Small intestine (tissue), 7 donors: ENCODE data around the gene TMEM175. TPM values are rescaled to one million over a fixed set of nuclear protein-coding genes. Genes with fewer than 3 reads are reported as not detected.

Source experiments
- DNase-seq, 2 donors: peaks; one replicate each; pipeline versions ENCODE4 v3.0.0 to v3.0.0-alpha.2; 2013
- FAIRE-seq: peaks from 2 replicates; lab custom pipeline; 2012; peaks lifted over from hg19 to GRCh38; lab: Jason Lieb, UNC
- H3K27ac ChIP-seq, 3 donors: one replicate each; pipeline ENCODE4 v1.5.1; 2013; ENCODE audit warnings: low read length in 2 of 3, mild to moderate bottlenecking in 2 of 3, control low read depth in 1 of 3, inconsistent platforms in 1 of 3, low read depth in 1 of 3, moderate library complexity in 1 of 3
- H3K27me3 ChIP-seq, 3 donors: one replicate each; pipeline ENCODE4 v1.6.1; 2013; ENCODE audit warnings: low read length in 3 of 3, inconsistent platforms in 1 of 3; ENCODE audit not compliant: control insufficient read depth in 3 of 3, insufficient read depth in 3 of 3
- H3K36me3 ChIP-seq, 3 donors: one replicate each; pipeline ENCODE4 v1.6.1; 2013; ENCODE audit warnings: low read length in 3 of 3, inconsistent platforms in 1 of 3, low read depth in 1 of 3, mild to moderate bottlenecking in 1 of 3, moderate library complexity in 1 of 3; ENCODE audit not compliant: control insufficient read depth in 3 of 3, insufficient read depth in 2 of 3
- H3K4me1 ChIP-seq, 3 donors: one replicate each; pipeline ENCODE4 v1.6.1; 2013; ENCODE audit warnings: low read length in 2 of 3, inconsistent platforms in 1 of 3, low read depth in 1 of 3, mild to moderate bottlenecking in 1 of 3, moderate library complexity in 1 of 3; ENCODE audit not compliant: control insufficient read depth in 3 of 3, insufficient read depth in 2 of 3
- H3K4me3 ChIP-seq, 3 donors: one replicate each; pipeline ENCODE4 v1.5.1; 2013; ENCODE audit warnings: low read length in 3 of 3, control low read depth in 1 of 3, inconsistent platforms in 1 of 3, low read depth in 1 of 3, mild to moderate bottlenecking in 1 of 3, moderate library complexity in 1 of 3
- H3K9me3 ChIP-seq, 2 donors: one replicate each; pipeline ENCODE4 v1.6.1; 2013; ENCODE audit warnings: low read depth in 1 of 2, low read length in 1 of 2; ENCODE audit not compliant: control insufficient read depth in 2 of 2, insufficient read depth in 1 of 2
- WGBS, 3 donors: extraction: QIAGEN DNeasy Blood & Tissue Kit; methylation state at CpG; one replicate each; pipeline ENCODE4 v1.1.7; 2013; 5-methylcytosine and 5-hydroxymethylcytosine counted together
- polyA plus RNA-seq, 4 donors: library from polyadenylated mRNA; stranded (reverse) in 3 of 4; unstranded in 1 of 4; fragments of 200-250 nt in 3 of 4; fragments of 120-200 nt in 1 of 4; gene quantifications; one replicate each; pipeline versions ENCODE4 v1.2.1 to v1.2.3, GENCODE V29; 2013
- donor health status: healthy with polysubstance abuse.
- donor health status: control.
- donor health status: control.
- donor health status: Bipolar disorder and iron deficiency.
- donor health status: healthy.

Gene TMEM175
- polyA plus RNA-seq, 4 donors = 23.1 to 29.5 (median 24.3) TPM

DNA sequence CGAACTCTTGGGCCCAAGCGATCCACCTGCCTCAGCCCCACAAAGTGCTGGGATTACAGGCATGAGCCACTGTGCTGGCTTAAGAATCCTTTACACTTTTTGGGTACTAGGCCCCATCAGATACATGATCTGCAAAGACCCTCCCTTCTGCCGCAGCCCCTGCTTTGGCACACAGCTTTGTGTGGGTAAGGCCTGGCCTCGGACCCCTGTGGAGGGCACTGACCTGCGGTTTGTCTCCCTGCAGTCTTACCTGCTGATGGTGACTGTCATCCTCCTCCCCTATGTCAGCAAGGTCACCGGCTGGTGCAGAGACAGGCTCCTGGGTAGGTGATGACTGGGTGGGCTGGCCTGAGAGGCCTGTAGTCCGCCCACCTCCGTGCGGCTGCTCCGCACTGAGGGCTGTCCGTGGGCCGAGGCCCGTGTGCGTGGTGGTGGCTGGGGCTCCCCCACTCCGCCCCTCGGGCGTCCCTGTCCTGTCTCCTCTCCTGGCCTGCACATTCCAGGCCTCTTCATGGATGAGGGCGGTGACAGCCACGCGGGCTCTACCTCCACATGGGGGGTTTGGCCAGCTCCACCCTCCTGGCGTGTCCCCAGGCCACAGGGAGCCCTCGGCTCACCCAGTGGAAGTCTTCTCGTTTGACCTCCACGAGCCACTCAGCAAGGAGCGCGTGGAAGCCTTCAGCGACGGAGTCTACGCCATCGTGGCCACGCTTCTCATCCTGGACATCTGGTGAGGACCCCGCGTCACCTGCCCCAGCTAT, 23.1 kb downstream of the TMEM175 start:
- Histone ChIP-seq H3K9me3 (no peaks in the 10 kb centered on the region), H3K27me3 (no peaks in the 10 kb centered on the region), H3K4me3 (no peak overlapping the region), H3K36me3 (peaks cover 3 to 66% (median 7%) of the 10 kb centered on the region in 3 donors), H3K27ac (no peak overlapping the region), H3K4me1 (no peaks in the 10 kb centered on the region)
- no peak for FAIRE-seq
- no peak for DNase-seq
- WGBS, 3 donors = 92 to 95% (median 93%) methylated on average over 31 to 33 of the region's 33 CpGs

DNA sequence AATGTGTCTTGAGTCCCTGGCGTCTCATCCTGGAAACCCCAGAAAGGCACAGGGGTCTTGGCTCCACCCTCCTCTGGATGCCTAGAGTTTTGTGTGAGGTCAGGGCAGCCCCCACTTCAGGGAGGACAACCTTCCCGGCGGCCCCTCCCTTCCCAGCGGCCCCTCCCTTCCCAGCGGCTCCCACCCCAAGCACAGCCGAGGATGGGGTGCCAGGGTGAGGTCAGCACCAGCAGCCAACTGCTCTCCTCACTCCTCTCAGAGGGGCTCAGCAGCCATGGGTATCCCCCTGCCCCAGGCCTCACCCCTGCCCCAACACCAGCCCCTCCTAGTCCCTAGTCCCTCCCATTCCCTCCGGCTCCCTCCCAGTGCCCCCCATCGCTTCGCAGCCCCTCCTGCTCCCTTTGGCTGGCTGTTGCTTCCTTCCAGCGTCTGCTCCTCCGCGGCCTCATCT, 23.7 kb downstream of the TMEM175 start:
- Histone ChIP-seq H3K27me3 (no peaks in the 10 kb centered on the region), H3K27ac (no peak overlapping the region), H3K9me3 (no peaks in the 10 kb centered on the region), H3K4me3 (no peak overlapping the region), H3K36me3 (peaks cover 3 to 73% (median 7%) of the 10 kb centered on the region in 3 donors), H3K4me1 (no peaks in the 10 kb centered on the region)
- no peak for DNase-seq
- no peak for FAIRE-seq
- 74 to 91% (median 82%) methylated on average over 9 to 12 of the region's 12 CpGs for WGBS, 3 donors

DNA sequence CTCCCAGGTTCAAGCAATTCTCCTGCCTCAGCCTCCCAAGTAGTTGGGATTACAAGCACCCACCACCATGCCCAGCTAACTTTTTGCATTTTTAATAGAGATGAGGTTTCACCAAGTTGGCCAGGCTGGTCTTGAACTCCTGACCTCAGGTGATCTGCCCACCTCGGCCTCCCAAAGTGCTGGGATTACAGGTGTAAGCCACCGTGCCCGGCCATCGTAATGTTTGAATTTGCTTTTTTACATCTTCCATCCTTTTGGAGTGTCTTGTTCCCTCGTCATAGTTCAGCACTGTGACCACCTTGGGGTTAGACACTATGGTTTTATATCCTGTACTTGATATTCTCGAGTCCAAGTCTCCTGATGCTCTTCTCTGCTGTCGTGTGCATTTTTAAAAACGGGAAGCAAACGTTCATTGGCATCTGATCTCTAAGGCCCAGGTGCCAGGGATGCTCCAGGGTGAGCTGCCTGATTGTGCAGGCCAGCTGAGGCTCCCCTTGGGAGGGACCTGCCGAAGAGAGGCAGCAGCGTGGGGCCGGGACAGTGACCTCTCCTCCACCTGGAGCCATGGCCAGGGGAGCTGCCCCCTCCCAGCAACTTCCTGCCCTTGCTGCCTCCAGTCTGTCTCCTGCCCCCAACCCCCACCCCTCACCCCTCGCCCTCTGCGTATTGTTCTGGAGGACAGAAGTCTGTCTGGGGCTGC, 24.4 kb downstream of the TMEM175 start:
- DNase-seq = no peak
- H3K27ac ChIP-seq = no peak overlapping the region
- no peak overlapping the region for H3K4me3 ChIP-seq
- peaks cover 3 to 74% (median 10%) of the 10 kb centered on the region in 3 donors for H3K36me3 ChIP-seq
- H3K27me3 ChIP-seq = no peaks in the 10 kb centered on the region
- no peaks in the 10 kb centered on the region for H3K9me3 ChIP-seq
- no peak for FAIRE-seq
- 80 to 84% (median 82%) methylated on average over 14 of the region's 14 CpGs for WGBS, 3 donors
- H3K4me1 ChIP-seq = no peaks in the 10 kb centered on the region

DNA sequence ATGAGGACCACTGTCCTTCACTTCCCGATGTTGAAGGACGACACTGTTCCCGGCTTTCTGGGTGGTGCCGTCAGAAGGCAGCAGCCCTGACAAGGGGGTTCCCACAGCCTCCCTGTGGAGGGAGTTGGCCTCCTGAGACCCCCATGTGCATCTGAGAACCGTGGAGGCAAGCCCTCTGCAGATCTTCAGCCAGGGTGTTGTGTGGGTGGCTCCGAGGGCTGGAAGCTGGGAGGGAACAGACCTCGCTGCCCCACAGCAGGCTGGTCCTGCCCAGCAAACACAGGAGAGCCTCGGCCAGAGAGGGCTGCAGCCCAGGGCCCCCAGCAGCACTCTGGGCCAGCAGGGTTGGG, 24.9 kb downstream of the TMEM175 start:
- Histone ChIP-seq H3K4me3 (no peak overlapping the region), H3K27me3 (no peaks in the 10 kb centered on the region), H3K27ac (no peak overlapping the region), H3K9me3 (no peaks in the 10 kb centered on the region), H3K36me3 (peaks cover 5 to 76% (median 16%) of the 10 kb centered on the region in 3 donors), H3K4me1 (no peaks in the 10 kb centered on the region)
- FAIRE-seq (no peak), DNase-seq (no peak)
- 78 to 80% (median 79%) methylated on average over 8 of the region's 8 CpGs for WGBS, 3 donors

DNA sequence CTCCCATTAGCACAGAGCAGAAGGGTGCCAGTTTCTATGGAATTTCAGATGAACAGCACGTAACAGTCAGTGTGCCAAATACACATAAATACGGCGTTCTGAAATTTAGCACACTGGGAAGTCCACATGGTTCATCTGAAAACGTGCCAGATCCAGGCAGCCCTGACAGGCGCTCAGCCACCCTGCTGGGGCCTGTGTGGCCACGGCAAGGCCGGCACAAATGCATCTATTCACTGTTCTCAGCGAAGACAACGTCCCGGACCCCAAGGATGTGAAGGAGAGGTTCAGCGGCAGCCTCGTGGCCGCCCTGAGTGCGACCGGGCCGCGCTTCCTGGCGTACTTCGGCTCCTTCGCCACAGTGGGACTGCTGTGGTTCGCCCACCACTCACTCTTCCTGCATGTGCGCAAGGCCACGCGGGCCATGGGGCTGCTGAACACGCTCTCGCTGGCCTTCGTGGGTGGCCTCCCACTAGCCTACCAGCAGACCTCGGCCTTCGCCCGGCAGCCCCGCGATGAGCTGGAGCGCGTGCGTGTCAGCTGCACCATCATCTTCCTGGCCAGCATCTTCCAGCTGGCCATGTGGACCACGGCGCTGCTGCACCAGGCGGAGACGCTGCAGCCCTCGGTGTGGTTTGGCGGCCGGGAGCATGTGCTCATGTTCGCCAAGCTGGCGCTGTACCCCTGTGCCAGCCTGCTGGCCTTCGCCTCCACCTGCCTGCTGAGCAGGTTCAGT, 25.5 kb downstream of the TMEM175 start:
- Histone ChIP-seq H3K4me3 (no peak overlapping the region), H3K27me3 (no peaks in the 10 kb centered on the region), H3K9me3 (no peaks in the 10 kb centered on the region), H3K36me3 (peaks cover 5 to 79% (median 19%) of the 10 kb centered on the region in 3 donors), H3K27ac (no peak overlapping the region), H3K4me1 (no peaks in the 10 kb centered on the region)
- DNase-seq = no peak
- 94 to 95% (median 94%) methylated on average over 44 to 45 of the region's 45 CpGs for WGBS, 3 donors
- no peak for FAIRE-seq

DNA sequence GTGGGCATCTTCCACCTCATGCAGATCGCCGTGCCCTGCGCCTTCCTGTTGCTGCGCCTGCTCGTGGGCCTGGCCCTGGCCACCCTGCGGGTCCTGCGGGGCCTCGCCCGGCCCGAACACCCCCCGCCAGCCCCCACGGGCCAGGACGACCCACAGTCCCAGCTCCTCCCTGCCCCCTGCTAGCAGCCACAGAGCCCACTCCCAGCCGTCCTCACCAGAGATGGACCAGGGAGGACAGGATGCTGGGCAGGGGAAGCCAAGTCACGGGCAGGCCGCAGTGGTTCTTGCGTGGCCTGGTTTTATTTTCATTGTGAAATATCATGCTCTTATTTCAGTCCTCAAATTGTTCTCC, 26.0 kb downstream of the TMEM175 start:
- Histone ChIP-seq H3K4me3 (no peak overlapping the region), H3K27ac (no peak overlapping the region), H3K36me3 (peaks cover 5 to 79% (median 19%) of the 10 kb centered on the region in 3 donors), H3K4me1 (no peaks in the 10 kb centered on the region), H3K27me3 (no peaks in the 10 kb centered on the region), H3K9me3 (no peaks in the 10 kb centered on the region)
- FAIRE-seq (no peak), DNase-seq (no peak)
- 89 to 91% (median 90%) methylated on average over 12 to 17 of the region's 17 CpGs for WGBS, 3 donors

DNA sequence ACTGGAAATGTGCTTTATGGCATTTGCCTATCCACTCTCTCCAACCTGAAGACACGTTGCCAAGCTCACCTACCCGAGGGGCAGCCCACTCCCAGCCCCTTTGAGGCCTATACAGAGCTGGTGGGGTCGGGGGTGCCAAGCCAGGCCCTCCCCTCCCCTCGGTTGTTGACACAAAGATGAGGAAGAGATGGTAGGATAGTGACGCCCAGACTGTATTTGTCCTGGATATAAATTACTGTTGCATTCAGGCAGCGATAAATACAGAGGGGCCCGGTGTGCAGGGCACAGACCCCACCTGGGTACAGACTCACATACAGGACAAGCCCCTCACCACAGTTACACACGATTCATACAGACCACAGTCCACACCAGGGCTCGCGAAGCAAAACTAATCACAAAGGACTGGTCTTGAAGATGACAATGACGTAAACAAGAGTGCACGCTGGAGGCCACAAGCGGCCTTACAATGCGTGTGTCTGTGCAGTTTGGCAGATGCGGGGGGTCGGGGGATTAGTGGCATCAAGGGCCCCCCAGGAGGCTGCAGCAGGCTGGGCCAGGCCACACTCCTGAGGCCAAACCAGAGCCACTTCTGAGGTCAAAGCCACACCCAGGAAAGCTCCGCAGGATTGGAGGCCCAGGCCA, 26.6 kb downstream of the TMEM175 start:
- 77 to 81% (median 78%) methylated on average over 17 of the region's 17 CpGs for WGBS, 3 donors
- no peak for FAIRE-seq
- H3K9me3 ChIP-seq = no peaks in the 10 kb centered on the region
- DNase-seq = no peak
- H3K4me1 ChIP-seq = no peaks in the 10 kb centered on the region
- H3K27ac ChIP-seq = no peak overlapping the region
- H3K36me3 ChIP-seq = peaks cover 5 to 81% (median 19%) of the 10 kb centered on the region in 3 donors
- no peaks in the 10 kb centered on the region for H3K27me3 ChIP-seq
- no peak overlapping the region for H3K4me3 ChIP-seq
